MM.1S (cell line): ENCODE measurements around the gene SRGAP2.
"Not testable (repeated sequence)": the region's sequence is repeated elsewhere in the genome, so short reads cannot be mapped to it uniquely, and the experiment has no call there.

Experiments used
- EZH2 ChIP-seq: fragments of 300-600 bp; sonication (generic); optimal IDR thresholded peaks from 2 replicates; pipeline ENCODE3; 2017; ENCODE audit warnings: low read depth, mild to moderate bottlenecking, antibody characterized with exemption, low read length, mixed read lengths
- TF ChIP-seq, protein P1 (sequence below): fragments of 300-600 bp; sonication (generic); IDR thresholded peaks from 2 replicates; pipeline ENCODE4 v1.5.1; 2016; ENCODE audit warnings: antibody characterized with exemption, low read length, mixed read lengths

DNA sequence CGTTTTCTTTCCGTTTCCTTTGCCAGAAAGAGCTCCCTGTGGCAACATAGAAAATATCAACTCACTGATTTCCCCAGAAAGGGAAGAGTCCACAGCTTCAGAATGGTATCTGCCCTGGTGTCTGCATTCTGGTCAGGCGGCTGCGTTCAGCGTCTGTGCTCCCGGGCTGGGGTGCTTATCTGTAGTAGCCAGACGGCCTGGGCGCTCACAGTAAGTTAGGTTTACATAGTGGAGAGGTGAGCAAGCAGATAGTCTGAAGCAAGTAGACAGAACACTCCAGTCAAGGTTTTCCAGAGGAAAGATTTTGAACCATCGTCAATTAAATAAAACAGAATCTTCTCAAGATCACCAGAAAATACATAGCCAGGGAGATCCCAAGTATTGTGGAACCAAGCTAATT lies 28.6 kb downstream of the SRGAP2 start:
- TF ChIP-seq, protein P1, sequence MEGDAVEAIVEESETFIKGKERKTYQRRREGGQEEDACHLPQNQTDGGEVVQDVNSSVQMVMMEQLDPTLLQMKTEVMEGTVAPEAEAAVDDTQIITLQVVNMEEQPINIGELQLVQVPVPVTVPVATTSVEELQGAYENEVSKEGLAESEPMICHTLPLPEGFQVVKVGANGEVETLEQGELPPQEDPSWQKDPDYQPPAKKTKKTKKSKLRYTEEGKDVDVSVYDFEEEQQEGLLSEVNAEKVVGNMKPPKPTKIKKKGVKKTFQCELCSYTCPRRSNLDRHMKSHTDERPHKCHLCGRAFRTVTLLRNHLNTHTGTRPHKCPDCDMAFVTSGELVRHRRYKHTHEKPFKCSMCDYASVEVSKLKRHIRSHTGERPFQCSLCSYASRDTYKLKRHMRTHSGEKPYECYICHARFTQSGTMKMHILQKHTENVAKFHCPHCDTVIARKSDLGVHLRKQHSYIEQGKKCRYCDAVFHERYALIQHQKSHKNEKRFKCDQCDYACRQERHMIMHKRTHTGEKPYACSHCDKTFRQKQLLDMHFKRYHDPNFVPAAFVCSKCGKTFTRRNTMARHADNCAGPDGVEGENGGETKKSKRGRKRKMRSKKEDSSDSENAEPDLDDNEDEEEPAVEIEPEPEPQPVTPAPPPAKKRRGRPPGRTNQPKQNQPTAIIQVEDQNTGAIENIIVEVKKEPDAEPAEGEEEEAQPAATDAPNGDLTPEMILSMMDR = not testable (repeated sequence)
- TF ChIP-seq EZH2 = not testable (repeated sequence)
